ENCODE data around the gene LRMDA. TPM values are rescaled to one million over a fixed set of nuclear protein-coding genes. Genes with fewer than 3 reads are reported as not detected.
A peak's percentile ranks its signal among the peaks of the same experiment; 100 is the strongest.

Gene LRMDA
- total and polyA plus RNA-seq, 7 donors = 2.8 to 22.2 (median 9.0) TPM

GRCh38 chr10:75402486-75403143, 28.8 kb upstream of the LRMDA start:
- WGBS, 2 donors = 0 to 1% methylated on average over 42 of the region's 42 CpGs
- Histone ChIP-seq H3K4me1 (peaks cover 0 to 43% (median 30%) of the 10 kb centered on the region in 4 donors), H3K4me3 (peak overlapping the region; percentile 76 to 97 (median 92)), H3K27ac (peak overlapping the region; percentile 93 to 99 (median 98)), H3K27me3 (no peaks in the 10 kb centered on the region), H3K36me3 (peaks cover 0 to 14% (median 4%) of the 10 kb centered on the region in 4 donors), H3K9me3 (no peaks in the 10 kb centered on the region)
- peak in 1 of 2 donors; percentile 29 for TF ChIP-seq POLR2A (IDR thresholded peaks at IDR 0.05)
- no peak for TF ChIP-seq EP300 (IDR thresholded peaks at IDR 0.05)
- peak in 3 of 4 donors; percentile 28 to 60 (median 44) for TF ChIP-seq POLR2AphosphoS5 (IDR thresholded peaks at IDR 0.05)
- DNase-seq = peak; percentile 73
- intact Hi-C loops (cut with DNase I) = loop anchor here (1.0 to 10.0 kb wide), 9 partner anchors 64 to 1582 kb away; no protein-coding TSS in a partner anchor

GRCh38 chr10:75403144-75403938, 28.1 kb upstream of the LRMDA start:
- WGBS, 2 donors = 1% methylated on average over 56 of the region's 56 CpGs
- peak; percentile 82 for DNase-seq
- intact Hi-C loops (cut with DNase I) = loop anchor here (2.0 to 10.0 kb wide), 8 partner anchors 63 to 1581 kb away; no protein-coding TSS in a partner anchor

GRCh38 chr10:75403939-75404814, 27.2 kb upstream of the LRMDA start:
- DNase-seq = no peak
- WGBS, 2 donors = 3 to 6% methylated on average over 58 of the region's 58 CpGs
- H3K27ac ChIP-seq = peak overlapping the region; percentile 93 to 99 (median 98)
- H3K4me3 ChIP-seq = peak overlapping the region; percentile 76 to 97 (median 92)
- peaks cover 0 to 45% (median 30%) of the 10 kb centered on the region in 4 donors for H3K4me1 ChIP-seq
- no peaks in the 10 kb centered on the region for H3K27me3 ChIP-seq
- TF ChIP-seq POLR2AphosphoS5 (IDR thresholded peaks at IDR 0.05) = no peak
- no peak for TF ChIP-seq CTCF (IDR thresholded peaks at IDR 0.05)
- no peak for TF ChIP-seq POLR2A (IDR thresholded peaks at IDR 0.05)
- no peak for TF ChIP-seq EP300 (IDR thresholded peaks at IDR 0.05)
- no peaks in the 10 kb centered on the region for H3K9me3 ChIP-seq
- H3K36me3 ChIP-seq = peaks cover 0 to 7% (median 1%) of the 10 kb centered on the region in 4 donors
- intact Hi-C loops (cut with DNase I) = loop anchor here (2.0 to 10.0 kb wide), 8 partner anchors 63 to 1581 kb away; no protein-coding TSS in a partner anchor

More at GRCh38 chr10:75403144-75403938, 28.1 kb upstream of the LRMDA start:
- Histone ChIP-seq H3K27ac (peak overlapping the region; percentile 93 to 99 (median 98)), H3K4me1 (peaks cover 0 to 46% (median 31%) of the 10 kb centered on the region in 4 donors), H3K4me3 (peak overlapping the region; percentile 76 to 97 (median 92)), H3K27me3 (no peaks in the 10 kb centered on the region), H3K36me3 (peaks cover 0 to 14% (median 4%) of the 10 kb centered on the region in 4 donors), H3K9me3 (no peaks in the 10 kb centered on the region)
- no peak for TF ChIP-seq CTCF (IDR thresholded peaks at IDR 0.05)
- no peak for TF ChIP-seq POLR2A (IDR thresholded peaks at IDR 0.05)
- TF ChIP-seq POLR2AphosphoS5 (IDR thresholded peaks at IDR 0.05) = peak in 1 of 4 donors; percentile 53
- TF ChIP-seq EP300 (IDR thresholded peaks at IDR 0.05) = no peak

- Histone ChIP-seq H3K27ac (peak overlapping the region in 3 of 4 donors; percentile 93 to 98 (median 97)), H3K4me1 (peaks cover 0 to 44% (median 27%) of the 10 kb centered on the region in 4 donors), H3K4me3 (peak overlapping the region in 3 of 4 donors; percentile 76 to 94 (median 90)), H3K27me3 (no peaks in the 10 kb centered on the region), H3K9me3 (no peaks in the 10 kb centered on the region), H3K36me3 (no peaks in the 10 kb centered on the region)
- WGBS, 2 donors = 10 to 21% methylated on average over 56 of the region's 56 CpGs
- TF ChIP-seq EP300 (IDR thresholded peaks at IDR 0.05) = no peak
- TF ChIP-seq CTCF (IDR thresholded peaks at IDR 0.05) = no peak
- no peak for TF ChIP-seq POLR2A (IDR thresholded peaks at IDR 0.05)
- no peak for TF ChIP-seq POLR2AphosphoS5 (IDR thresholded peaks at IDR 0.05)
- DNase-seq = no peak
- intact Hi-C loops (cut with DNase I) = loop anchor here (5.0 to 10.0 kb wide), 5 partner anchors 277 to 1580 kb away; no protein-coding TSS in a partner anchor
Measured at GRCh38 chr10:75404815-75405597, 26.4 kb upstream of the LRMDA start.

All from sigmoid colon (tissue), 7 donors.